Gastrocnemius medialis (tissue), 4 donors: ENCODE results near the gene TNRC18.

Source experiments
- POLR2A ChIP-seq, 2 donors: fragments of 450-650 bp; IDR thresholded peaks; one replicate each; pipeline ENCODE4 v1.6.1; 2017; ENCODE audit warnings: antibody characterized with exemption in 2 of 2, mild to moderate bottlenecking in 2 of 2, moderate library complexity in 2 of 2
- TF ChIP-seq, protein P1 (sequence below), 5 experiments: fragments of 450-650 bp in 3 of 5; fragments of 200-600 bp in 2 of 5; sonication (generic) in 2 of 5; IDR thresholded peaks in 4 of 5; conservative IDR thresholded peaks in 1 of 5; 1 replicate in 4 of 5; 2 replicates in 1 of 5; pipeline ENCODE4 v1.5.1; 2016 to 2019; ENCODE audit warnings: antibody characterized with exemption in 5 of 5, mild to moderate bottlenecking in 3 of 5, moderate library complexity in 3 of 5

- TF ChIP-seq, protein P1, sequence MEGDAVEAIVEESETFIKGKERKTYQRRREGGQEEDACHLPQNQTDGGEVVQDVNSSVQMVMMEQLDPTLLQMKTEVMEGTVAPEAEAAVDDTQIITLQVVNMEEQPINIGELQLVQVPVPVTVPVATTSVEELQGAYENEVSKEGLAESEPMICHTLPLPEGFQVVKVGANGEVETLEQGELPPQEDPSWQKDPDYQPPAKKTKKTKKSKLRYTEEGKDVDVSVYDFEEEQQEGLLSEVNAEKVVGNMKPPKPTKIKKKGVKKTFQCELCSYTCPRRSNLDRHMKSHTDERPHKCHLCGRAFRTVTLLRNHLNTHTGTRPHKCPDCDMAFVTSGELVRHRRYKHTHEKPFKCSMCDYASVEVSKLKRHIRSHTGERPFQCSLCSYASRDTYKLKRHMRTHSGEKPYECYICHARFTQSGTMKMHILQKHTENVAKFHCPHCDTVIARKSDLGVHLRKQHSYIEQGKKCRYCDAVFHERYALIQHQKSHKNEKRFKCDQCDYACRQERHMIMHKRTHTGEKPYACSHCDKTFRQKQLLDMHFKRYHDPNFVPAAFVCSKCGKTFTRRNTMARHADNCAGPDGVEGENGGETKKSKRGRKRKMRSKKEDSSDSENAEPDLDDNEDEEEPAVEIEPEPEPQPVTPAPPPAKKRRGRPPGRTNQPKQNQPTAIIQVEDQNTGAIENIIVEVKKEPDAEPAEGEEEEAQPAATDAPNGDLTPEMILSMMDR (IDR thresholded peaks at IDR 0.05 in 4 of 5, conservative IDR thresholded peaks at IDR 0.05 in 1 of 5), result no peak
- TF ChIP-seq POLR2A (IDR thresholded peaks at IDR 0.05), result no peak
These were observed 2.5 kb upstream of the TNRC18 start for GRCh38 chr7:5426226-5426475.
